HG02623 (cell line): ENCODE results near the gene FOLR2.

ENCODE experiments used
- ATAC-seq: cut with Tn5 transposase; IDR thresholded peaks from one replicate; pipeline ENCODE4 v1.9.1; 2021; ENCODE audit warnings: moderate library complexity; ENCODE audit not compliant: unreplicated experiment

The FOLR2 gene

DNA sequence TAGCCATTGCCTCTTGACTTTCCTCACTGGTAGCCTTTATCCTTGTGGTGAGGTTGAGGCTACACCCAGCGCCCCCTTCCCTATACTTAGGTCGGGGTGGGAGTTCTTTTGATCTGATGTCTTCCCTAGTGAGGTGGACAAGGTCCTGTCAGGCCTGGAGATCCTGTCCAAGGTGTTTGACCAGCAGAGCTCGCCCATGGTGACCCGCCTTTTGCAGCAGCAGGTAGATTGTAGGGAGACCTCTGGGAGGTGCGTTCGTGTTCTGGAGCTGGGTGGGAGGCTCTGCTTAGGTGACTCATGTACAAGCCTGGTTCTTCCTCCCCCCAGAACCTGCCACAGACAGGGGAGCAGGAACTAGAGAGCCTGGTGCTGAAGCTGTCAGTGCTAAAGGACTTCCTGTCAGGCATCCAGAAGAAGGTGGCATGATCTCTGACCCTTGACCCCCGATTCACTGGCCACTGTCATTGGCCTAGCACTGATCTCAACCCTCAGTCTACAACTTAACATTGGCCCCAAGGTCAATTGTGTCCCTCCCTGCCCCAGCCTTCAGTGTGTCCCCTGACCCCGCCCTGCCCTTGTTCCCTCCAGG is 12.8 kb downstream of the FOLR2 start:
- ATAC-seq: no peak

DNA sequence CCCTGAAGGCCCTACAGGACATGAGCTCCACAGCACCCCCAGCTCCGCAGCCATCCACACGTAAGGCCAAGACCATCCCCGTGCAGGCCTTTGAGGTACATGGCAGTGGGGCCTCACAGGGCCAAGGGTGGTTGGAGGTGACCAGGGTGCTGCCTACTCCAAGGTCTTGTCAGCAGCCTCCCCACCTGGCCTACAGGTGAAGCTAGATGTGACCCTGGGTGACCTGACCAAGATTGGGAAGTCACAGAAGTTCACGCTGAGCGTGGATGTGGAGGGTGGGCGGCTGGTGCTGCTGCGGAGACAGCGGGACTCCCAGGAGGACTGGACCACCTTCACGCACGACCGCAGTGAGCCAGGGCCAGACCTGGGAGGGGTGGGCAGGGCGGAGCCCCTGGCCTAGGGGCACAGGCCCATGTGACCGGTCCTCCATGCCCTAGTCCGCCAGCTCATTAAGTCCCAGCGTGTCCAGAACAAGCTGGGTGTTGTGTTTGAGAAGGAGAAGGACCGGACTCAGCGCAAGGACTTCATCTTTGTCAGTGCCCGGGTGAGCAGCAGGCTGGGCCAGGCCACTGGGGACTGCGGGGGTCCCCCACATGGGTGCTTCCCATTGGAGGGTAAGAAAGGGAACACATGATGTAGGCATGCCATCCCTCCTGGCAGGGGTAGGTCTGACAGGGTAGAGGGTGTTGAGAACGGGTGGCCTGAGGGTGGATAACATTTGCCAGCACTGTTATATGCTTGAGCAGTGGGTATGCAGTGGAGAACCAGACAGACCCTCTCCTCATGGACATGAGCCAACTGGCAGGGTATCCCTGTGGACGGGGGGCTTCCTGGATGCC is 13.6 kb downstream of the FOLR2 start:
- ATAC-seq: no peak

DNA sequence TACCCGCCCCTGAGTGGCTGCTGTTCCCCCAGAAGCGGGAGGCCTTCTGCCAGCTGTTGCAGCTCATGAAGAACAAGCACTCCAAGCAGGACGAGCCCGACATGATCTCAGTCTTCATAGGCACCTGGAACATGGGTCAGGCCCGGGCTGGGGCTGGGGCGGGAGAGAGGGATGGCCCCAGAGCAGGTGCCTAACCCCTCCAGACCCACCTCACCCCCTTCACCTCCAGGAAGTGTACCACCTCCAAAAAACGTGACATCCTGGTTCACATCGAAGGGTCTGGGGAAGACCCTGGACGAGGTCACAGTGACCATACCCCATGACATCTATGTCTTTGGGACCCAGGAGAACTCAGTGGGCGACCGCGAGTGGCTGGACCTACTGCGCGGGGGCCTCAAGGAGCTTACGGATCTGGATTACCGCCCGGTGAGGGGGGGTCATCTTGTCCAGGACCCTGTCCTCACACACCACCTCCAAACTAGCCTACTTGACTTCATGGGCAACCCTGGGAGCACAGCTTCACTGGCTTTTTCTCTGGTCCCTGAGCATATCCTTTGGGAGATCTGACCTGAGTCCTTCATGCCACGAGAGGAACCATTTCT is 14.3 kb downstream of the FOLR2 start:
- ATAC-seq: no peak

DNA sequence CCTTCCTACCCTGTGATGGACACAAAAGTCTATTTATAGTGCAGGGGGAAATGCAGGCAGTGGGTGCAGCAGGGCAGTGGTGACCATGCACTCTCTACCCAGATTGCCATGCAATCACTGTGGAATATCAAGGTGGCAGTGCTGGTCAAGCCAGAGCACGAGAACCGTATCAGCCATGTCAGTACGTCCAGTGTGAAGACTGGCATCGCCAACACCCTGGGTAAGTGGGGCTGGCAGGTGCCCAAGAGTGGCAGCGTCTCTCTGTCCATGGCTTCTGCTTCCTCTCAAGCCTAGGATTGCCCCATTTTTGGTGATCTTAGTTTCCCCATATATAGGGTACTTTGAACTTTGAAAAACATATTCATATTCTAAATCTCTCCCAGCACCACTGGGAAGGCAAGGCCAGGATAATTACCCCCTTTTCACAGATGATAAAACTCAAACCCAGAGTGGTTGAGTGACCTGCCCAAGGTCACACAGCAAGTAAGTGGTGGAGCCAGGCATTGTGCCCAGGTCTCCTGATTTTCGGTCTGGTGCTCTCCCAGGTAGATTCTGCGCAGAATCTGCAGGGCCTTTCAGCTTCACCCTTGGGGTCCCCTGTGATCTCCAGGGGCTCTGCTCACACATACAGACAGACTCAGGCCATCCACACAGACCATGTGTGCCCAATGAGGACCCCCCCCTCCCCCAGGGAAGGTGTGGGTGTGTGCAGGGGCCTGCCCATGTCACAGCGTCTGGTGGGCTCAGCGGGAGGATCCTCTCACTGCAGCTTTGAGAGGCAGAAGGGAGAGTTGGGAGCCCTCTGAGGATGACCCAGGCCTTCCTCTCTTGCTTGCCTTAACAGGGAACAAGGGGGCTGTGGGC is 15.0 kb downstream of the FOLR2 start:
- no peak for ATAC-seq

DNA sequence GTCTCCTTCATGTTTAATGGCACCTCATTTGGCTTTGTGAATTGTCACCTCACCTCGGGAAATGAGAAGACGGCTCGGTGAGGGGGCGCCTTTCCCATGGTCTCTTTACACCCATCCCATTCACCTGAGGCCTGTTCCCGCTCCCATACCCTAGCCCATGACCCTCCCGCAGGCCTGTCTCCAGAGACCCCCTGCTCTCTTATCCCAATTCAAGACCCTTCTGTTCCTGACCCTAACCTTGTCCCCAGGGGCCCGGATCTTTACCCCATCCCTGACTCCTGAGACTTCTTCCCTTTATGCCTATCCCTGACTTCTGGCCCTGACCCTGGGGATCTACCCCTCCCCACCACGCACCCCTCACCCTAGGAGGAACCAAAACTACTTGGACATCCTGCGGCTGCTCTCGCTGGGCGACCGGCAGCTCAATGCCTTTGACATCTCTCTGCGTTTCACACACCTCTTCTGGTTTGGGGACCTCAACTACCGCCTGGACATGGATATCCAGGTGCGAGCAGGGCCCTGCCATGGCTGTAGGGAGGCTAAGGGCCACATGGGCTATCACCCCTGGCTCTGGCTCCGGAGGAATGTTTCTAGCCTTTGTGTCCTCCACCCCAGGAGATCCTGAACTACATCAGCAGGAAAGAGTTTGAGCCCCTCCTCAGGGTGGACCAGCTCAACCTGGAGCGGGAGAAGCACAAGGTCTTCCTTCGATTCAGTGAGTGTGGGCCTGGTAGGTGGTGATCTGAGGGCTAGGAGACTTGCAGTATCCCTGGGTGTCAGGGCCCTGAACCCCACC is 15.9 kb downstream of the FOLR2 start:
- no peak for ATAC-seq

DNA sequence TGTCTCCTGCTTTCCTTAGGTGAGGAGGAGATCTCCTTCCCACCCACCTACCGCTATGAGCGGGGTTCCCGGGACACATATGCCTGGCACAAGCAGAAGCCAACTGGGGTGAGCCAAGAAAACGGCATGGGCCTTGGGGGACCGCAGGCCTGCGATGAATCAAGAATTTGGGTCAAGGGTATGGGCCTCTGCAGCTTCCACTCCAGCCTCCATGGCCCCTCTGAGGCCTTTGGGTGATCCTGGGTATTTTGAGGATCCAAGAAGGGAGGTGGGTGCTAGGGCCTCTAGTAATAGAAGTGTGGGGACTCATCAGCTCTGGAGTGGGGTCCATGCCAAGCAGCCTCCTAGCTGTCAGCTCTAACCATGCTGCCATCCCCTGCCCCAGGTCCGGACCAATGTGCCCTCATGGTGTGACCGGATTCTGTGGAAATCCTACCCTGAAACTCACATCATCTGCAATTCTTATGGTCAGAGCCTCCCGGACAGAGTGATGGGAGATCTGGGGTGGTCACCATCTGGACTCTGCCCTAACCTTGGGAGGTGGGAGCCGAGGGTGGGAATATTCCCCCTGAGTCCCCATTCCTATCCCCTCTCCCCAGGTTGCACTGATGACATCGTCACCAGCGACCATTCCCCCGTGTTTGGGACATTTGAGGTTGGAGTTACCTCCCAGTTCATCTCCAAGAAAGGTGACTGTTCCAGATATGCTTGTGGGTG is 16.6 kb downstream of the FOLR2 start:
- no peak for ATAC-seq

DNA sequence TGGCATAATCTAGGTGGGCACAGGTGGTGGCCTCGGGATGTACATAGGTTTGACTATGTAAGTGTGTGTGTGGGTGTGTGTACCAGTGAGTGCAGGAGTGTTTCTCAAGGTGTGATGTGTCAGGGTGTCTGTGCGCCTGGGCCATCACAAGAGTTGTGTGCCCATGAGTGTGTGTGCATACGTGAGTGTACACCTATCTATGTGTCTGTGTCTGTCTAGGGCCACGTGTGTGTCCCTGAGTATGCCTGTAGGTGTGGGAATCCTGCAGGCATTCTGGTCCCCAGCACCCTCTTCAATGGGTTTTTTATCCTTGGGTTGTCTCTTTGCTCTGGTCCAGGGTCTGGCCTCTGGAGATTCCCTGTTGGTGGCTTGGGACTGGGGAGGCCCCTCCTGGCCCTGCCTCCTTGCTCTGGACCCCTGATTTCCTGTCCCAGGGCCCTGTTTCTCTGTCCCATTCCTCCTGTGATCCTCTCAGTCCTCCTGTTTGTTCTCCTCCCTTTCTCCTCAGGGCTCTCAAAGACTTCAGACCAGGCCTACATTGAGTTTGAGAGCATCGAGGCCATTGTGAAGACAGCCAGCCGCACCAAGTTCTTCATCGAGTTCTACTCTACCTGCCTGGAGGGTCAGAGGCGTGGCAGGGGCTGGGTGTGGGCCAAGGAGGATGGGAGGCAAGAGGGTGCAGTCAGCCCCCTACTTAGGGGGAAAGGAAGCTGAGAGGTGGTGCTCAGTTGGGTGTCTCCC is 17.3 kb downstream of the FOLR2 start:
- no peak for ATAC-seq

DNA sequence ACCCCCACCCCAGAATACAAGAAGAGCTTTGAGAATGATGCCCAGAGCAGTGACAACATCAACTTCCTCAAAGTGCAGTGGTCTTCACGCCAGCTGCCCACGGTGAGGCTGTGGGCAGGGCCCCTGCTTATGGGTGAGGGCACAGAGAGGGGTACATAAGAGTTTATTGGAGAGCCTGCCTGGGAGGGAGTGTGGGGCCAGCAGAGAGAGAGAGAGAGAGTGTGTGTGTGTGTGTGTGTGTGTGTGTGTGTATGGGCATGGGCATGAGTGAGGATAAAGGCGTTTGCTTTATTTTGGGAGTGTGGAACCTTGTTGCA is 17.9 kb downstream of the FOLR2 start:
- ATAC-seq: no peak

DNA sequence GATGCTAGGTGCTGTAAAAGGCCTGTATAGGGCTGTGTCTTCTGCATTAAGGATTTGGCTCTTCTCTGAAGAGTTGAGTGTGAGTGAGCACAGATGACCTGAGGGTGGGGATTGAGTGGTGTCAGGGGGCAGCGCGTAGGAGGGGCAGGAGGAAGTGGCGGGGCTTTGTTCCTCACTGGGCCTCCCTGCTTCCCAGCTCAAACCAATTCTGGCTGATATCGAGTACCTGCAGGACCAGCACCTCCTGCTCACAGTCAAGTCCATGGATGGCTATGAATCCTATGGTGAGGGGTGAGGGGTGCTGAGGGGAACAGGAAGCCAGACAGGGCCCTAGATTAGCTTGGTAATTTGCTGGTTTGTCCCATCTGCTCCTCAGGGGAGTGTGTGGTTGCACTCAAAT is 18.3 kb downstream of the FOLR2 start:
- ATAC-seq: no peak

DNA sequence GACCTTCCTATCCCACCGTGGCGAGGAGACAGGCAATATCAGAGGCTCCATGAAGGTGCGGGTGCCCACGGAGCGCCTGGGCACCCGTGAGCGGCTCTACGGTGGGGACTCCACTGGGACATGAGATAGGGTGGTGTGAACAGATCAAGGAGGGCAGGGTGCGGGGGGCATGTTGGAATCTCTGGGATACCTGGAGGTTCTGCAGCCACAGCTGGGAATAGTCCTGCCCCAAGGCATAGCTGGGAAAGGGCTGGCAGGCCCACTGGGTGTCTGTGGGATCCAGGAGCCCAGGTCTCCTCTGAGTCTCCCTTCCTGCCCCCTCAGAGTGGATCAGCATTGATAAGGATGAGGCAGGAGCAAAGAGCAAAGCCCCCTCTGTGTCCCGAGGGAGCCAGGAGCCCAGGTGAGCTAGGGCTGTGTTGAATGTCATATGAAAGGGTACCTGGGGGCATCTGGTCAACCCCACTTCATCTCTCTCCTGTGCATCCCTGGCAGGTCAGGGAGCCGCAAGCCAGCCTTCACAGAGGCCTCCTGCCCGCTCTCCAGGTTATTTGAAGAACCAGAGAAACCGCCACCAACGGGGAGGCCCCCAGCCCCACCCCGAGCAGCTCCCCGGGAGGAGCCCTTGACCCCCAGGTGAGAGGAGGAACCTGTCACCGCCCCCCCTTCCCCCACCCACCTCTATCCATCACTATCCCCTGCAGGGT is 18.9 kb downstream of the FOLR2 start:
- ATAC-seq: no peak

DNA sequence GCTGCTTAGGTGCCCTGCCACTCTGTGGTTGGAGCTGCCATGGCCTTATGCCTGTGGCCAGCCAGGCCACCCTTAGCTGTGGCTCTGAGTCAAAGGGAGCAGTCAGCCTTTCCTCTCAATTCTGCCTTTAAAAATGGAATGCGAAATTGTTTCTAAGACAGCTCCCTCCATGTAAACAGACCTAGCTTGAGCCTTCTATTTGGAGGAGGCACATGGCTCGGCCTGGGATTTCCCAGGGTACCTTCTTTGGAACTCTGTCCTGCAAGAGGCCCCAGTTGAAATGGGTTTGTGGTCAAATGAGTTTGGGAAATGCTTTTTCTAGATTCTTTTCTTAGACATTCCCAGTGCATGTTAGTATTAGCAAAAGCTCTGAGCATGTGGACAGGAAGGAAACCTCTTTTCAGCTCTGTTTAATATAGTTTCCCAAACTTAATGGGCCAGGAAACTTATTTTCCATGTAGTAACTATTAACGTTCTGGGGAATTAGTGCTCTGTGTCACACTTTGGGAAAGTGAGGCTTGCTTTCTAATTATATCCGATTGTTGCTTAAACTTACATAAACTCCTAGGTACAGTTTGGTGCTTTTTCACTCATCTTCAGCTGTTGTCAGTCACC is 19.6 kb downstream of the FOLR2 start:
- no peak for ATAC-seq

DNA sequence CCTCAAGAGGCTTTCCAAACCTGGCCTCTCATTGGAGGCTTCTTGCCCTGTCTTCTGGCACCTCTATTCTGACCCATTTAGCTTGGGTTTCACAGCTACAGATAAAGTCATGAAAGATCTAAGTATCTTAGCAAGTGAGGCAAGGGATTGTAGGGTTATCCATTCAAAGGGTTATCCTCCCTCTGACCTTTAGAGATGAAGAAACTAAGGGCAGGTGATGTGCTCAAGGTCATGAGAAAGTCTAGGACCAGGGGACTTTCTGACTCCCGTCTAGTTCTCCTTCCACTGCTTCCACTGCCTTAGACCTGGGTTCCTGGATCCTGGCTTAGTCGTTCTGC is 20.1 kb downstream of the FOLR2 start:
- no peak for ATAC-seq

DNA sequence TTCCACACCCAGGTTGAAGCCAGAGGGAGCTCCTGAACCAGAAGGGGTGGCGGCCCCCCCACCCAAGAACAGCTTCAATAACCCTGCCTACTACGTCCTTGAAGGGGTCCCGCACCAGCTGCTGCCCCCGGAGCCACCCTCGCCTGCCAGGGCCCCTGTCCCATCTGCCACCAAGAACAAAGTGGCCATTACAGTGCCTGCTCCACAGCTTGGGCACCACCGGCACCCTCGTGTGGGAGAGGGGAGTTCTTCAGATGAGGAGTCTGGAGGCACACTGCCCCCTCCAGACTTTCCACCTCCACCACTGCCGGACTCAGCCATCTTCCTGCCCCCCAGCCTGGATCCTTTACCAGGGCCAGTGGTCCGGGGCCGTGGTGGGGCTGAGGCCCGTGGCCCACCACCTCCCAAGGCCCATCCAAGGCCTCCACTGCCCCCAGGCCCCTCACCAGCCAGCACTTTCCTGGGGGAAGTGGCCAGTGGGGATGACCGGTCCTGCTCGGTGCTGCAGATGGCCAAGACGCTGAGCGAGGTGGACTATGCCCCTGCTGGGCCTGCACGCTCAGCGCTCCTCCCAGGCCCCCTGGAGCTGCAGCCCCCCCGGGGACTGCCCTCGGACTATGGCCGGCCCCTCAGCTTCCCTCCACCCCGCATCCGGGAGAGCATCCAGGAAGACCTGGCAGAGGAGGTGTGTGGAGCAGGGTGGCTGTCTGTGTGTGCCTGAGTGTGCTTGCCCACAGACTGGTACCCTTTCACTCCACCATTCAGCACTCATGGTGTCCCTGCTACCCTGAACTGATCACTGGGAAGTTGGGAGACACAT is 20.7 kb downstream of the FOLR2 start:
- ATAC-seq: no peak

DNA sequence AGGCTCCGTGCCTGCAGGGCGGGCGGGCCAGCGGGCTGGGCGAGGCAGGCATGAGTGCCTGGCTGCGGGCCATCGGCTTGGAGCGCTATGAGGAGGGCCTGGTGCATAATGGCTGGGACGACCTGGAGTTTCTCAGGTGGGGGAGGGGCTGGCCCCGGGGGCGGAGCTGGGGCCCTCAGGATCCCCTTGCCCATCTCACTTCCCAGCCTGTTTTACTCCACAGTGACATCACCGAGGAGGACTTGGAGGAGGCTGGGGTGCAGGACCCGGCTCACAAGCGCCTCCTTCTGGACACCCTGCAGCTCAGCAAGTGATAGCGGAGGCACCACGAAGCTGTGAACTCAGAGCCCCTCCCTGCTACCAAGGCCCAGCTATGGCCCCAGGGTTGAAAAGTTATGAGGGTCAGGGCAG is 21.5 kb downstream of the FOLR2 start:
- no peak for ATAC-seq

DNA sequence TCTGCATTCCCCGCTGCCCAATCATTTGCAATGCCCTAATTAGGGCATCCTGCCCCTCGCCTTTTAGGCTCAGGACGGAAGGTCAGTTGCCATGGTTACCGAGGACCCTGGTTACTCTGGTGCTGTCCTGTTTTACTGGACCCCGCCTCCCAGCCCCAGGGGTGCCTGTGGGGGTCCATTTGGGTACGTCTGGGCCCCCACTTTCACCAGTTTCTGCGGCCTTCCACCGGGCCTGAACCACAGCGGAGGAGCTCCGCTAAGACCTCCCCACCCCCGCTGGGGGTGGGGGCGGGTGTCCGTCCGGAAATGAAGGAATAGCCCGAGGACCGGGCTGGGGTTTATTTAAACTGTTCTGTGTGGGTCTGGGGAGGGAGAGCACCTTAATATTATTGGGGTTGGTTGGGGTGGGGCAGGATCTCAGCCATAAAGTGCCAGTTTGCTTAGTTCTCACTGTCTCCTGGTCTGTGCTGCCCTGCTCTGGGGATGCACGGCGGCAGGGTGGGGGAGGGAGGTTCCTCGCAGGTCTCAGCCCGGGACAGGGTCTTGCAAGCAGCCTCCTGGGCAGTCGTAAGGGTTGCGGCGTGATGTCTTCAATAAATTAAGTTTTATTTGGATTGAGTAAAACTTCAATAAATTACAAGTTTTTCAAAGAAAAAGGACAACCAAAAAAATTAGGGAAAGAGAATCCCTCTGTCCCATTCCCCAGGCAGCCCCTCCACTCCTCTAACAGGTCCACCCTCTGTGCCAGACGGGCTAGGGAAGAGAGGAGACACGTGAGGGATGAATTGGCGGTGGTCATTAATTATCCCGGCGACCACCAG is 22.1 kb downstream of the FOLR2 start:
- no peak for ATAC-seq

DNA sequence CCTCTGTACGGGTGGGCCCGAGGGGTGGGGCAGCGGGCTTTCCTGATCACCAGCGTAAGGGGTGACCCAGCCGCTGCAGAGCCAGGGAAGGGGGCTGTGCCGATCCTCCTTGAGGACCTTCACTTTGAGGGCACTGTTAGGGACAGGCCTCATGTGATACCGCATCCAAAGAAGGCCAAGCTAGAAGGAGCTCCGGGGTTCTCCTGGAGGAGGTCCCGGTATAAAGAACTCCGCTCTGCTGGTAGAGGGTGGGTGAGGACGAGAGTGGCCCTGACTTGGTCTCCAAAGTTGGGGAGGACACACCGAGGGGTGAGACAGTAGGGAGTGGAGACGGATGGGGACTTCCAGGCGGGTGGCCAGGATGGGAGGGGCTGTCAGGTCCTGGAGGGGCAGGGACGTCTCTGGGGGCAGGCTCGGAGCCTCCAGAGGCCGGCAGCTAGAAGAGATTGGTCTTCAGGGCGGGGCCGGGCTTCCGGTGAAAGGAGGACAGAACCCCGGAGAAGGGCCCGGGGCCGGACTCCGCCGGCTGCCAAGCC is 22.8 kb downstream of the FOLR2 start:
- ATAC-seq: no peak
